ENCODE results near the gene TRAM2. TPM values are rescaled to one million over a fixed set of nuclear protein-coding genes. Genes with fewer than 3 reads are reported as not detected.

TRAM2 gene
- total and polyA plus RNA-seq, 9 of the 15 experiments (the other 6 are each of a cell fraction or from before 2014, with no cell fraction given), result 2.6 to 13.3 (median 8.9) TPM

DNA sequence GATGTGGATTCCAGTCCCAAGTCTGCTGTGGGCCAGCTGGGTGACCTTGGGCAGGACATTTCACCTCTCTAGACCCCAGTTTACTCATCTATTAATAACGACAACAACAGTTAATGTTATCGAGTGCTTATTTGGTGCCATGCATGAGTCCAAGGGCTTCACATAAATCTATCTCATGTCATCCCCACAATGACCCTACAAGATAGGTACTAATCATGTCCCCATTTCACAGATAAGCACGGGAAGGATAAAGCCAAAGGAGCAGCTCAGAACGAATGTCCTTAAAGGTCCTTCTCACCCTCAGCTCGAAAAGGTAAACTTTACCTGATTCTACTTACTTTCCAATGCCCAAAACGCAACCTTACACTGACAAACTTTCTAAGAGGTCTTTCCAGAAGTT lies 35.7 kb downstream of the TRAM2 start:
- BruUV-seq (replicated peaks), result no TSS peak
- H3K9me3 ChIP-seq (replicated peaks; ENCODE audit: control insufficient read depth, insufficient read depth, low read depth, low read length), result no peaks in the 10 kb centered on the region
- H3K79me2 ChIP-seq (ENCODE audit: control insufficient read depth, insufficient read depth, low read length), result peaks cover 28% of the 10 kb centered on the region; the same call in 2 of the 3 replicates
- H3K27ac ChIP-seq (ENCODE audit: extremely low read depth, low read depth, low read length), result no peak overlapping the region
- no peaks in the 10 kb centered on the region for H3K36me3 ChIP-seq (ENCODE audit: control insufficient read depth, insufficient read depth, low read length)
- no peak overlapping the region for H3K9ac ChIP-seq (ENCODE audit: insufficient read depth in 1 of 2, low read depth in 2 of 2, low read length in 2 of 2)
- no peak overlapping the region for H3K4me3 ChIP-seq
- in situ Hi-C loops (cut with MboI), result no loop called here
- no peaks in the 10 kb centered on the region for H3K9me1 ChIP-seq (ENCODE audit: control insufficient read depth, insufficient read depth, low read length)
- no peak for FAIRE-seq
- POLR2A ChIA-PET, result interaction anchor here (0.6 to 1.6 kb wide), 2 partner anchors 9 to 236 kb away, joined by 4 read pairs; no protein-coding TSS in a partner anchor
- no peak for DNase-seq (ENCODE audit: extremely low read depth in 1 of 4, low spot score in 3 of 4)
- ATAC-seq, result no peak
- no peak overlapping the region for H2AFZ ChIP-seq (ENCODE audit: low read depth, low read length)
- no peaks in the 10 kb centered on the region; the same call in 1 of the 2 replicates for H4K20me1 ChIP-seq (replicated peaks; ENCODE audit: control insufficient read depth, insufficient read depth, low read length)
- CTCF ChIA-PET (ENCODE audit: low intra/inter-chr PET ratio), result no interaction called here
- 17% methylated on average over 6 of the region's 6 CpGs for WGBS (ENCODE audit: insufficient coverage, low coverage, missing lambda C conversion rate)
- intact Hi-C loops (cut with micrococcal nuclease), result no loop called here
- no peak overlapping the region for H3K4me2 ChIP-seq (ENCODE audit: insufficient read depth, low read length)
- H3K4me1 ChIP-seq (replicated peaks in 1 of 2; ENCODE audit: control insufficient read depth in 2 of 2, insufficient read depth in 2 of 2, low read length in 2 of 2), result peaks cover 7 to 35% of the 10 kb centered on the region in 2 experiments; a peak in 4 of 5 replicates
- no peaks in the 10 kb centered on the region for H3K27me3 ChIP-seq (ENCODE audit: control insufficient read depth in 2 of 2, insufficient read depth in 2 of 2, low read length in 2 of 2)
- TF ChIP-seq KDM1A (IDR thresholded peaks at IDR 0.05) (0 out of 4 replicates have a peak, but pooled peaks have one; percentile 16 to 26), TAL1 (IDR thresholded peaks at IDR 0.05) (no peak), CBFA2T3 (IDR thresholded peaks at IDR 0.05) (peak; percentile 12; the same call in 1 of the 2 replicates), RBM25 (IDR thresholded peaks at IDR 0.05; ENCODE audit: low read depth, low read length, severe bottlenecking) (peak; percentile 66), ESRRA (IDR thresholded peaks at IDR 0.05; ENCODE audit: borderline replicate concordance, low read depth) (peak; percentile 88), MEIS2 (IDR thresholded peaks at IDR 0.05; ENCODE audit: partially characterized antibody) (peak; percentile 36), NFE2 (IDR thresholded peaks at IDR 0.05; ENCODE audit: low read depth) (no peak), ELK3 (CRISPR knock-in tag; IDR thresholded peaks at IDR 0.05) (no peak), BCOR (IDR thresholded peaks at IDR 0.05) (peak; percentile 47; the same call in 1 of the 2 replicates), OTX1 (CRISPR knock-in tag; IDR thresholded peaks at IDR 0.05) (no peak)
- TF ChIP-seq, protein P1, sequence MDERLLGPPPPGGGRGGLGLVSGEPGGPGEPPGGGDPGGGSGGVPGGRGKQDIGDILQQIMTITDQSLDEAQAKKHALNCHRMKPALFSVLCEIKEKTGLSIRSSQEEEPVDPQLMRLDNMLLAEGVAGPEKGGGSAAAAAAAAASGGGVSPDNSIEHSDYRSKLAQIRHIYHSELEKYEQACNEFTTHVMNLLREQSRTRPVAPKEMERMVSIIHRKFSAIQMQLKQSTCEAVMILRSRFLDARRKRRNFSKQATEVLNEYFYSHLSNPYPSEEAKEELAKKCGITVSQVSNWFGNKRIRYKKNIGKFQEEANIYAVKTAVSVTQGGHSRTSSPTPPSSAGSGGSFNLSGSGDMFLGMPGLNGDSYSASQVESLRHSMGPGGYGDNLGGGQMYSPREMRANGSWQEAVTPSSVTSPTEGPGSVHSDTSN (CRISPR knock-in tag; IDR thresholded peaks at IDR 0.05; ENCODE audit: low read depth), result no peak
- TF ChIP-seq, protein P1 (tag; conservative IDR thresholded peaks at IDR 0.05; ENCODE audit: low read depth), result peak; percentile 20; the same call in 1 of the 2 replicates
